HG03095 (cell line): ENCODE measurements around the gene MAST4.
"Not testable (repeated sequence)": the region's sequence is repeated elsewhere in the genome, so short reads cannot be mapped to it uniquely, and the experiment has no call there.

Source experiments
- ATAC-seq: cut with Tn5 transposase; IDR thresholded peaks from one replicate; pipeline ENCODE4 v1.9.1; 2021; ENCODE audit warnings: moderate library complexity; ENCODE audit not compliant: unreplicated experiment

MAST4 gene

DNA sequence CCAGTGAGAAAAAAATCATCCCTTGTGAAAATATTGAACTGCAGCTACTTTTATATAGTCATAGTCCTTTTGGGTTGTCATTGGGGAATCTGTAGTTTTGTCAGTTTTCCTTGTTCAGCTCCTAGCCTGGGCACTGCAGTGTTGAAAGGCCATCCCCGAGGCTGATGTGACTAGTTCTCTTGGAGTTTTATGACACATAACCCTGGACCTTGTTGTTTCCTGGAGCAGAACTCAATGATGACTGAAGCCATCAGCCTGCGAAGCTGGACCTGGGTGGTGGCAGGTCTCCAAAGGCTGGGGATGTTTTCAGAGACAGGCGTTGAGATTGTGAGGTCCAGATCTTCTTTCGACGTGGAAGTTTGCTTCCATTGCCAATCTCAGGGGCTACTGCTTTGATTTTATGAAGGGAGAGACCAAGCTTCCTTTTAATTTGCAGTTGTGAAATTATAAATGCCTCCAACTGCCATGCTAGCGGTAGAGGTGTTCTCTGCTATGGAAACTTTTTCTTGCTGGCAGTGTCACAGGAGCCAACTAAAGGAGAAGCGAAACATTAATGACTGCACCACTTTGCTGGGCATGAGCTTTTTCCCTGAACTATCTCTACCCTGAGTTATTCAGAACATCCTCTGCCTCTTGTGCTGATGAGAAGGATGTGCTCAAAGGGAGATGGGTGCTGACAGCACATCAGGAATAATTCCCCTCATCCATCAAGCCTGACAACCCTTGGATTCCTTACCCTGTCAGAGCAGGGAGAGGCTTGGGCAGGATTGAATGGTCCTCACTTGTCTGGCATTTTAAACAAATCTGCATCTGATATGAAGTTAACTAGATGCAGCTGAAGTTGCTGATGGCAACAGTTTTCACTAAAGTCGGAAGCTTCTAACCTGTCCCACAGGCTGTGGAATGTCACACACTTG, 209.6 kb downstream of the MAST4 start:
- ATAC-seq = no peak

DNA sequence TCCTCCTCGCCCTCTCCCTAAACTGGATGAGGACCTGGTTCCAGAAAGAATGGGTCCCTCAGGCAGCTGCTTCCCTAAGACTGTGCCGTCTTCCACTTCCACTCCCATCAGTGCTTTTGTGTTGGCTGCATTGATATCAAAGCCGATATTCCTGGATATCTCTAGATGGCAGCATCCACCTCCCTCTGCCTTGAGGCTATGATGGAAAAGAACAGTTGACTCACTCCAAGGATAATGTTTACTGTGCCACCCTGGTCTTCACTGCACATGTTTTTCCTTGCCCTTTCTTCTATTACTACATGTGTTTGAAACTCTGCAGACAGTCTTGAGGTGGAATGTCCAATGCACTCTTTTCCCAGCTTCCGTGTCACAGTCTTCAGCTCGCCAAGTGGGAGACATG, 211.6 kb downstream of the MAST4 start:
- ATAC-seq = no peak

DNA sequence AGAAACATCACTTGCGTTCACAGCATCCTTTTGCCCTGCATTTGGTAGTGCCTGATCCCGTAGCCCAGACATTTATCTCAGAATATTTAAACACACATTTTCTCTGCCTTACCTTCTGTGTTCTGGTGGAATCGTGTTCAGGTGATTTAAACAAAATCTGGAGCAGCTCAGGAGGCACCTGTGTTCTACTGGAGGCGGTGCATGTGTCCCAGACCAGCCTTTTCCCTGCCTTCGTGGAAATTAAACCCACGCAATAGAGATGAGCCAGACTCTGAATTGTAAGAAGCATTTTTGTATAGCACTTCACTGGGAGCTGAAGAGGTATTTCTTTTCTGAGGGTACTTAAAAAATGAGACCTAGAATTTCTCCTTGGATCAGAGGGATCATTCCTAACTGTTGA, 212.5 kb downstream of the MAST4 start:
- no peak for ATAC-seq

DNA sequence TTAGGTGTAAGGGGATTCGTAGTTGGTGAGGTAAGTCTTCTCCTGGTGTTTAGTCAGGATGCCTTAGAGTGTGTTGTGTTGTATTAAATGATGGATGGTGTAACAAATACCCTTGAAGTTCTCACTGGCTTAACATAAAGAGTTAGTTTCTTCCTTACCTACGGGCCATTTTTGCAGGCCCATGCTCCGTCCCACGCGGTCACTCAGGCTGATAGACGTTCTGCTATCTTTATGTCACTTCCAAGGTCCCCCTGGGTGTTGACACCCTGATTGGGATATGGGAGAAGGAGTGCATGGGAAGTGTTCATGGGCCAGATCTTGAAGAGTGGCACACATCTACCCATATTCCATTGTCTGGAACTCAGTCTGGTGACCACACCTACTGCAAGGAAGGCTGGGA, 214.0 kb downstream of the MAST4 start:
- no peak for ATAC-seq

DNA sequence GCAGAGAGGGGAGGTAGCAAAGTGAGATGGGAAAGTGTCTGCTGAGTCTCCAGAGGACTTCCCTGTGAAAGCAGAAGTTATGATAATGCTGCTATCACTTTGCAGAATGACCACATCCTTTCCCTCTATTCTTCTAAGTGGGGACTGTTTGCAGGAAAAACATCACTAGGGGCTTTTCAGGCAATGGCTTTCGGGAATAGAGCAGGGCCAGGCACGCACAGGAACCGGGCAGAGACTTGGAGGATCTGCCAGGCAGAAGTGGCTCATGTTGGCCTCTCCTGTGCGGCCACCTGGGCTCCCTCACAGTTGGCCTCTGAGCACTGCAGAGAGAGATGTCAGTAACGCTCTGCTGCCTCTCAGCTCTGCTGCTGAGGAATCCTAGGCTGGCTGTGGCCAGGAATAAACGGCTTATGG, 214.7 kb downstream of the MAST4 start:
- no peak for ATAC-seq

DNA sequence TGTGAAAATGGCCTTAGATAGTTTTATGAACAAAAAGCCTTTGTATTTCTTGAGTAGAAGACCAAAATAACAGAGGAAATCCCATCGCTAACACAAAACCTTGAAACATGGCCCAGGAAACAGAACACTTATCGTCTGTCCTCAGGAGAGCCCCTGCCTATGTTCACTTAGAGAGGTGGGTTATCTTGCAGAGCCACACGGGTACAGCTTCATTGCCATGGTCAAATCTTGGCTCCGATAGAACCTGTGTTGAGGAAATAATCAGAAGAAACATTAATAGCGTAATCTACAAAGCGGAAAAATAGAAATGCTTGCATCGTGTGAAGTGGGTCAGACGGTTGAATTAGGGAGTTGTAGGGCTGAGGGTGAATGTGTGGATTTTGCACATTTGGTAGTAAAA, 216.1 kb downstream of the MAST4 start:
- no peak for ATAC-seq

DNA sequence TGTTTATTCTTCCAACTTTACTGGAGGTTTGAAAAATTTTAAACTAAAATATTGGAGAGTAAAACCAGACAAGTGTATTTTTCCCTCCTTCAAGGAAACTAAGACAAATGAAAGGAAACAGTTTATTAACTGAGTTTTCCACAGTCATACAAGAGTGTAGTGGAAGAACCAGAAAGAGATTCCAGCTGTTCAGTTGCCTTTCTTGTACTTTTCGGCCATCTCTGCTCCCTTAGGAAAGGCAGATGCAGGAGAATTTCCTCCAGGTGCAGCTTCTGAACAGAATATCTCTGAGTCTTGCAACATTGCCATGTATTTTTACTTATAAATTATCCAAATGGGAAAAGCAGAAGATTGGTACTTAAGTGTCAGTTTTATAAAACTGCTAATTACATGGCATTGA, 217.1 kb downstream of the MAST4 start:
- no peak for ATAC-seq

DNA sequence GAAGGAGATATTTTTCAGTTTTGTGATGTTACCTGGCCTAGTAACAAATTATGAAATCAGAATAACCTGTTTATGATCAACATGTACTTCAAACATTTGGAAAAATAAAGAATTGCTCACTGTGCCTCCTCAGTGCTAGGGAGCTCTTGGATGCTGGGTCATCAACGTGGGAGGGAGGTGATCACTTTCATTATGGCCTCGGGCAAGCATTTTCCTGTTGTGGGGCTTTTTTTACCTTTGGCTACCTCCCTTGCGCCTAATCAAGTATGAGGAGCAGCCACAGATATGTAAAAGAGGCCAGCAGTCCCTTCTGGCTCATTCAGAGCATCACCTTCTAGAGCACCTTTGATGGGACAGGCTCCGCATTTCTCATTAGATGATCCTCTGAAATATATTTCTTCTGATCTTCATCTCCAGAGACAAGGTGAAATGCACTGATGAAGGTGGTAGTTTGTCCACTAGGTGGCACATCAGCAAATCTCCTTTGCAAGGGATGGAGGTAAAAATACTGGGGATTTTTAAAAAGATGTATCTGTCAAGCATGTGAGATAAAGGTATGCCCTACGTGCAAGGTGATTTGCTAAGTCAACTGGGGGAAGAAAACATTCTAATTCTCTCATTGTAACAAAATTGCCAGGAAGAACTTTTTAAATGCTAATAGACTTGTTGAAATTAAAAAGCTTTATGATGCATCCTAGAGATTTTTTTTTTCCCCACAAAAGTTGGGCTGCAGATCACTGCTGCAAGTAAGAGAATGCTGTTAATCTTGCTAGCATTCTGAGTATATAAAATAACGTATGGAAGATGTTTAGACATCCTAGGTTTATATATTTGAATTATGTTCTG, 218.2 kb downstream of the MAST4 start:
- no peak for ATAC-seq

DNA sequence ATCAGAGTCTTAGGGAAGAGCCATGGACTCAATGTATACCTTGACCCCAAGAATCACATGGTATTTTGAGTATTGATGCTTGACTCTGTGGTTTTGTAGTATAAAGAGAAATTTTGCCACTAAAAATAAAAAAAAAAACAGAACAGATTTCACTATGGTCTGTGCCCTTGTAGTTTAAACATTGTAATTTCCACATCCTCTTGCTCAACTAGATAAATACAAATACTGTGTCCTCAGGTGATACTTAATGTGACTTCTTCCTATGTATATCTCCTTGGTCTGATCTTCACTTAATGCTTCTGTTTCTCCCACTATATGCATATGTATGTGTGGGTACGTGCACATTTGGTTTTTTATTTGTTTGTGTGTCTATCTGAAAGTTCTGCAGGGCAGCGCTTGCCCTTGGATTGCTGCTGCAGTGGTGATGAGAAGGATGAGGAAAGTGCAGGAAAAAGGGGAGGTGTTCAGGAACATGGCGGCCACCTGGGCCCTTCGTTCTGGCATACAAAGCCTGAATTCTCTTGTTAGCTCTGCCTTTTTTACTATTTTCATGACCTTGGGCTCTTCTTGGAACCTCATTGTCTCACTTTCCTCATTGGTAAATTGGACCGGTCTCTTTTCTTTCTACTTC, 222.2 kb downstream of the MAST4 start:
- ATAC-seq = no peak

DNA sequence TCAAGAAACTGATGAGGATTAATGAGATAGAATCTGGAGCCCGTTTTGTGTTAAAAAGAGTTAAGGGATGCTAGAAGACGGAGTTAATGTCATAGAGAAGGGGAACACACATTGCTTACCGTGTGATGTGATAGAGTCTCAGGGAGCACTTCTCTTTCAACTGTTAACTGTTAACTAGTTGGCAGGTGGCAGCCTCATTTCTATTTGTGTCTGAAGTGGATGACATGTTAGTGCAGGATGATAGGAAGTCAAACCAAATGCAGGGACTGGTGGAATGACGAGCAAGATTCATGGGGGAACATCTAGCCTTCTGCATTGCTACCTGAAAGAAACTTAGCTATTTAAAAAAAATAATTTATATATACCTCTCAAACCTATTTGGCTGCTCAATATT, 222.7 kb downstream of the MAST4 start:
- ATAC-seq = no peak

DNA sequence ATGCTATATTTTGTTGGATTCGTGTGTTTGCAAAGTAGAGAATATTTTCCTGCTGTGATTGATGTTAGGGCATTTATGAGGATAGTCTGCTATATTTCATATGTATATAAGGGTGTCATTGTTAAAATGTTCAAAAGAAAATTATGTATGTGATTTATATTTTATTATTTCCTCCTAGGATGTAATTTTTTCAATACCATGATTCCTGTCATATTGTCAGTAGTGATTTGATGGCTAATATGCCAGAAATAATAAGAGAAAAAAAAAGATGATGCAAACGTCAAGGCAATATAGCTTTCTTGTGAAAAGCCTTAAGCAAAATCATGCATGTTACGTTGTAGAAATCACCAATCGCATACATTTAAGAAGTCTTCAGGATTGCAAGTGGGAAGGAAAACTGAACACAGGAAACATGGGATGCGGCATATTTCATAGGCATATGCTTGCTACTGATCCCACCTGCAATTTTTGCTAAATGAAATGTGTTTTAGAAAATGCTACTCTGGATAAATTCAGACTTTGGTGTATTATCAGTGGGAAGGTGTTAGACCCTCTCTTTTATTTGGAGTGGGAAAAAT, 224.5 kb downstream of the MAST4 start:
- ATAC-seq = no peak

DNA sequence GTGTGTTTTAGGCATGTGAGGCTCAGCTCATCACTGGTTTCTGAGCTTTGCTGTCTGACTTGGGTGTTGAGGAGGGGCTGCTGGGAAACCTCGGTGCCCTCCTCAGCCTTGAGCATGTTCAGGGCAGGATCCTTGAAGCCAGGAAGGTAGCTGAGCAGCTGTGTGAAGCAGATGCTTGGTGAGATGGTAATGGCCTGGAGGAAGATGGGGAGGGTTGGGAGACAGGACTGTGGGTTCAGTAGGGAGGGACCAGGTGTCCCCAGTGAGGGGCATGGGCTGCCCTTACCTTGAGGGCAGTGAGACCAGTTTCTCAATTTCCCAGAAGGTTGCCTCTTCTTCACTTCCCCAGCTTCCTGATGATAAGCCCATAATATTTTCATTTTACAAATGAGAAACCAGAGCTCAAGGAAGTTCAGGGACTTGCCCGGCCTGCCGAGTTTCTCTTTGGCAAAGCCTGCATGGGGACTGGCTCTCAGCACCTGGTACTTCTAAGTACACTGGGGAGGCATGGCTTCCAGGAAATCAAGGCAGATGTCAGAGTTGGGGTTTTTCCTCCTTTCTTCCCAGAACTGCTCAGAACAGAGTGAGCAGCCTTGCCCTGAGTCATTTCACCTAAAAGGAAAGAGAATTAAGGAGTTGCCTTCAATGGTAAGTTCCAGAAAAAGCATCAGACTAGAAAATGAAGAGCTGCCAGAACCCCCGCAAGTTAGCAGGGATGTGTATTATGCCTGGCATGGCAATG, 225.7 kb downstream of the MAST4 start:
- ATAC-seq = no peak

DNA sequence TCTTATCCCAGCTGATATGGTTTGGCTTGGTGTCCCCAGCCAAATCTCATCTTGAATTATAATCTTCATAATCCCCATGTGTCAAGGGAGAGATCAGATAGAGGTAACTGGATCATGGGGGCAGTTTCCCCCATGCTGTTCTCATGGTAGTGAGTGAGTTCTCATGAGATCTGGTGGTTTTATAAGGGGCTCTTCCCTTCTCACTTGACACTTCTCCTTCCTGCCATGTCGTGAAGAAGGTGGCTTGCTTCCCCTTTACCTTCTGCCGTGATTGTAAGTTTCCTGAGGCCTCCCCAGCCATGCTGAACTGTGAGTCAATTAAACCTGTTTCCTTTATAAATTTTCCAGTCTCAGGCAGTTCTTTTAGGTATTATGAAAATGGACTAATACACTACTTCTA, 226.7 kb downstream of the MAST4 start:
- ATAC-seq = not testable (repeated sequence)

DNA sequence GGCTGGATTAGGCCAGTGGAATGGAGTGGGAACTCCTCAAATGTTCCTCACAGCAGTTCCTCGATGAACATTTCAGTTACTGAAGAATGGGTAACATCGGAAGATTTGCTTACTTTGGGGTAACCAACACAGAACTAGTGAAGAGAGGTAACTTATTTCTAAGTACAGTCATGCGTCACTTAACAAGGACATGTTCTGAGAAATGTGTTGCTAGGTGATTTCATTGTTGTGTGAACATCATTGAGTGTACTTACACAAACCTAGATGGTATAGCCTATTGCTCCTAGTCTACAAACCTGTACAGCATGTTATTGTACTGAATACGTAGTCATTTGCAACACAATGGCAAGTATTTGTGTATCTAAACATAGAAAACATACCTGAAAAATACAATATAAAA, 228.3 kb downstream of the MAST4 start:
- no peak for ATAC-seq

DNA sequence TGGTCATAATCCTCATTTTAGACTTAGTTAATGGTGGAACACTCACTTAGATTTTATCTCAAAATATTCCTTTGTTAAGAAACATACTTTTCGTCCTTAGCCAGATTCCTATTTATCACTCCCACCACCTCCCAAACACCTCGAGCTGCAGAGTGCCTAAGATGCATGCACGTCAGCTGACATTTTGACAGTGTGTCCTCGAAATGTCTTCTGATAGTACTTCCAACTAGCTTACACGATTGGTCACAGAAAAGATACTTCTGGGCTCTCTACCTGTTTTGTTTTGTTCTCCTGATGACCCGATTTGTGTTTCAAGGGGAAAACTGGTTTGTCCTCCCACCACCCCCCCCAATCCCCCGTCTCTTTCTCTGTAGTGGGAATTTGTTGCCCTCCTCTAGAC, 230.1 kb downstream of the MAST4 start:
- no peak for ATAC-seq

DNA sequence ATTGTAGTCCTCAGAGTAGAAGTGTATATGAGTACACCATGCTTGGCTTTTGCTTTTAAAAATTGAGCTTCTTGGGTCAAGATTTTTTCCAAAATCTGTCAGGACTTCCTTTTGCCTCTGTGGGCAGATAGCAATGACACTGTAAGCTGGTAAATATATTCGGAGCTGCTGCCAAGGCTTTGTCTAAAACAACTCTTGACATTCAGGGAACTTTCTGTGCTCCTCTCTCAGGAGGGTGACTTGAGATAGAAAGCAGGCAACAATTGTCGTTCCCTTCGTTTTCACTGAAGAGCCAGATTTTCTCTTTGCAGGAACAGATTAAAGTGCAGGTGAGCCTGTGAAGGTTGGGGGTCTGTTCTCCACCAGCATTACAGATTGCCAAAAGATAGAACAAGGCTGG, 230.5 kb downstream of the MAST4 start:
- ATAC-seq = no peak

DNA sequence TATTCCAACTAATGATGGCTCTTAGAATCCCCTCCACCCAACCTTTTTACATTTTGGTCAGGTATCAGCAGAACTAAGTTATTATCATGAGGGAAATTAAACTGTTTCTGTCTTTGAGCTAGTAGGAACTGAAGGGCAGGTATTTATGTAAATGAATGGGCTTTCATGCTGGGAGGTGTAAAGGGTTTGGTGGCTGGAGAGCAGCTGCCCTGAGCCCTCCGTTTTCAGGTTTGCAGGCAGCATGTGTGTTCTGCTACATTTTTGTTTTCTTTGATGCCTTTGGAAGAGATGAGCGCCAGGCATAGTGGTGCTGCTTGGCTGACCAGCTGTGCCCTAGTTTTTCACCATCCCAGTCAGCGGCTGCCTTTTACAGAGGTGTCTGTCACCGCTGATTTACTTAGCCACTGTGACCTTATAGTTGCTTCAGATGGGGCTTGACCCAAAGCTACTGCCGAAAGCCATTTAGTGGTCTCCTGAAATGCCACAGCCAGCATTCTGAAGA, 231.9 kb downstream of the MAST4 start:
- no peak for ATAC-seq

DNA sequence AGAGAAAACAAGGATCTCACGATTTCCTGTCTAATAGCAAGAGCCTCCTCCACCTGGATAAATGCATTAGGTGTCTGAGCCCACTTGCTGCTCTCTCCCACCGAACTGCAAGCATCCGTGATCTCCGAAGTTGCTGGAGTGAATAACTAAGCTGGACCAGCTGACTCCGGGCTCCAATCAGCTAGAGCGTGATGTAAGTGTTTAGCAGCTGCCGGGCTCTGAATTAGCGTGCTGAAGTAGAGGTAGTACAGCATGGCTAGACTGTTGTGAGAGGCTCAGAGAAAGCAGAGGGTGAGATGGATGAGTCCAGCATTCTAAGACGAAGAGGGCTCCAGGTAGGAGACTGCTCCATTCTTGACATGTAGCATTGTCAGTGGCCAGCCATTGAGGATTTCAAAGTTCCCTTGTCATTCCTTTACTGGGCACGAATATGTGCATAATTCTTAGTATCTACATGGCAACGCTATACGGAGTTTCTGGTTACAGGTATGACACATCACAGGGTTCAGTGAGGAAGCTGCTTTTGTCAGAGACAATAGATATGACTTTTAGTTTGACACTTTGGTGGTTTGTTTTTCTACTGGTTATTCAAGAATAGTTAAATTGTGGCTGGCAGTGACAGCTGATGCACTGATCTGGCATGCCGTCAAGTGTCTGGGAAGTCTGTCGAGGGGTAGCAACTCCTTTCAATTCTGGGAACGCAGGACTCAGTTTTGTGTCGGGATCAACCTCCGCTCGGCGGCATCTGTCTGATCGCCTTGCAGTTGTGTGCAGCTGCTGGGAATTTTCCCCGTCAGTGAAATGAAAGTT, 232.6 kb downstream of the MAST4 start:
- peak; percentile 70 for ATAC-seq

DNA sequence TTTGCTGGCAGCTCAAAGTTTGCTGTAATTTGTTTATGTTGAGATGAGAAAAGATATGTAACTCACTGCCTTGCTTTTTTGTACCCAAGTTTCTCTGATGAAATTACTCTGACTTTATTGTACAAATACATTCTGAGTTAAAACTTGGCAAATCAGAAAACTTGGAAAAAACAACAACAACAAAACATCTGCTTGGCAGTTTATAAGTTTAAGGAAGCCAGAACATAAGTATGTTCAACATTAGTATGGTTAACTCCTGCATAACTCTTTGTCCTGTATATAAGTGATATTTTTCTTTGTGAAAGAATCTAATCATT, 233.1 kb downstream of the MAST4 start:
- ATAC-seq = no peak

DNA sequence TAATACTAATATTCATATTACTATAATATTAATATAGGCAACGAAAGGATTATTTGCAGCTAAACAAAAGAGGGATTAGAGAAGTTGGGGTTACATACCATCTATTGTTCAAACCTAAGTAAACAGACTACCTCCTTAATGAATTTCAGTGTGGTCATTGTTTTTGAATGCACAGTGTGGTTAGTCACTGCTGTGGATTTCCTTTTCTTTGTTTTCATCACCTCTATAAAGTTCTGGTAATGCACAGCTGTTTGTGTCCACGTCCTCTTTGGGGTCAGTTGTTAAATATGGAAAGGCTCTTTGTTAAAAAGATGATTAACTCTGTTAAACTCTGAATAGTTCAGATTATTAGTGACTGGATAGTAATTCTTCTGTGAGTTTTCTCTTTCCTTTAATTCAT, 233.6 kb downstream of the MAST4 start:
- ATAC-seq = no peak
